ENCODE results near the gene NECTIN1. TPM values are rescaled to one million over a fixed set of nuclear protein-coding genes. Genes with fewer than 3 reads are reported as not detected.

The NECTIN1 gene
- total and polyA plus RNA-seq, 2 of the 4 experiments (the other 2 are of a cell fraction): 2.3 to 4.2 TPM

DNA sequence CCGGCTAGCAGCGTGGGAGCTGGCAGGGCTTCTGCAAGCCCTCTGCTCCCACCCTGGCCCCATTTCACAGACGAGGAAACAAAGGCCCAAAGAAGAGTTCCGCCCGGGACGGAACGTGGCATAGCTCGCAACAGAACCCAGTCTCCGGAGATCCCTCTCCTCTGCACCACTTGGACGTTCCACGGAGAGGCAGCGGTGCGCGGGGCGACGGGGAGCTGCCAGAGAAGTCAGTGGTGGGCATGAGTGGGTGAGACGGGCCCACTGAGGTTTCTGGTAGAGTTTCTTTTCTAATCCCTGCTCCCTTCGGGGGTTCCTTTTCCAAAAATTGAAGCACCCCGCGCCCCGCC, 554 bp upstream of the NECTIN1 start:
- Histone ChIP-seq H3K14ac (replicated peaks; ENCODE audit: low read depth, low read length) (no peak overlapping the region), H3K4me3 (ENCODE audit: insufficient read depth, low read depth, low read length) (peak overlapping the region; percentile 72), H3K56ac (ENCODE audit: extremely low read depth, insufficient read depth, low read length) (no peak overlapping the region), H3K36me3 (ENCODE audit: control insufficient read depth, insufficient read depth, low read length) (no peaks in the 10 kb centered on the region), H4K5ac (ENCODE audit: low read depth, low read length) (no peak overlapping the region), H3K23ac (ENCODE audit: low read depth, low read length) (no peak overlapping the region), H2AK5ac (ENCODE audit: low read depth, low read length) (no peak overlapping the region), H3K4me2 (ENCODE audit: low read depth, low read length) (peak overlapping the region; percentile 76), H4K8ac (ENCODE audit: low read depth in 2 of 2, low read length in 2 of 2) (no peak overlapping the region), H3K18ac (ENCODE audit: low read depth, low read length) (no peak overlapping the region), H3K4me1 (ENCODE audit: control insufficient read depth, insufficient read depth, low read length) (peaks cover 4% of the 10 kb centered on the region; the same call in 1 of the 2 replicates), H3K9ac (ENCODE audit: low read depth, low read length) (peak overlapping the region; percentile 5; the same call in 1 of the 2 replicates), H3K79me1 (ENCODE audit: low read depth in 1 of 2, low read length in 2 of 2) (no peaks in the 10 kb centered on the region), H2BK15ac (ENCODE audit: low read depth, low read length) (no peak overlapping the region), H2AK9ac (replicated peaks; ENCODE audit: low read depth, low read length, poor library complexity) (peak overlapping the region; percentile 29), H2BK120ac (ENCODE audit: low read depth, low read length) (no peak overlapping the region), H3K4ac (ENCODE audit: low read depth, low read length) (no peak overlapping the region), H3K27ac (ENCODE audit: insufficient read depth, low read length) (no peak overlapping the region), H3K27me3 (ENCODE audit: control insufficient read depth, insufficient read depth, low read length) (peaks cover 17% of the 10 kb centered on the region), H2AFZ (replicated peaks; ENCODE audit: low read length, poor library complexity) (peak overlapping the region; percentile 98), H3K9me3 (ENCODE audit: control insufficient read depth, insufficient read depth, low read length) (no peaks in the 10 kb centered on the region), H2BK20ac (ENCODE audit: low read depth, low read length) (no peak overlapping the region), H2BK5ac (ENCODE audit: low read depth, low read length, poor library complexity, severe bottlenecking) (no peak overlapping the region), H4K91ac (ENCODE audit: insufficient read depth, low read depth, low read length) (no peak overlapping the region), H3K9me1 (ENCODE audit: insufficient read depth, low read length) (no peaks in the 10 kb centered on the region), H4K20me1 (ENCODE audit: insufficient read depth, low read length) (no peaks in the 10 kb centered on the region)
- CTCF ChIA-PET: interaction anchor here (0.7 to 1.7 kb wide), 20 partner anchors 9 to 567 kb away, joined by 3 to 16 read pairs (median 4); partner anchors contain the start of gene USP2
- TF ChIP-seq RCOR1 (IDR thresholded peaks at IDR 0.05; ENCODE audit: insufficient replicate concordance, low read length): no peak
- no peak for TF ChIP-seq CHD1 (IDR thresholded peaks at IDR 0.05; ENCODE audit: low read depth, low read length)
- TF ChIP-seq, protein P1, sequence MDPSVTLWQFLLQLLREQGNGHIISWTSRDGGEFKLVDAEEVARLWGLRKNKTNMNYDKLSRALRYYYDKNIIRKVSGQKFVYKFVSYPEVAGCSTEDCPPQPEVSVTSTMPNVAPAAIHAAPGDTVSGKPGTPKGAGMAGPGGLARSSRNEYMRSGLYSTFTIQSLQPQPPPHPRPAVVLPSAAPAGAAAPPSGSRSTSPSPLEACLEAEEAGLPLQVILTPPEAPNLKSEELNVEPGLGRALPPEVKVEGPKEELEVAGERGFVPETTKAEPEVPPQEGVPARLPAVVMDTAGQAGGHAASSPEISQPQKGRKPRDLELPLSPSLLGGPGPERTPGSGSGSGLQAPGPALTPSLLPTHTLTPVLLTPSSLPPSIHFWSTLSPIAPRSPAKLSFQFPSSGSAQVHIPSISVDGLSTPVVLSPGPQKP (IDR thresholded peaks at IDR 0.05; ENCODE audit: borderline replicate concordance, low read depth, low read length): no peak
- no peak for TF ChIP-seq SMC3 (IDR thresholded peaks at IDR 0.05; ENCODE audit: low read depth, low read length)
- POLR2A ChIA-PET (ENCODE audit: unreplicated experiment): no interaction called here
- ATAC-seq (ENCODE audit: low read depth): peak; percentile 9
- BruUV-seq (replicated peaks): no TSS peak
- intact Hi-C loops (cut with micrococcal nuclease) (loop anchor here (1.0 to 10.0 kb wide), 6 partner anchors 58 to 483 kb away; partner anchors contain the start of gene OAF), dilution Hi-C loops (cut with HindIII; ENCODE audit: low sequenced_read_pairs, unreplicated experiment) (no loop called here), in situ Hi-C loops (cut with MboI; ENCODE audit: low sequenced_read_pairs) (no loop called here)
- no peak for DNase-seq
- WGBS, 2 experiments (ENCODE audit: extremely low coverage in 2 of 2, insufficient read length in 1 of 2): no CpG with 5 or more reads among the region's 21 CpGs

Measured in IMR-90 (cell line).